Prostate gland (tissue), 2 donors: ENCODE data around the gene ATG4A.

ENCODE experiments used
- CTCF ChIP-seq, 4 experiments: fragments of 200-600 bp in 2 of 4; fragments of 450-650 bp in 2 of 4; sonication (generic) in 2 of 4; IDR thresholded peaks; 1 replicate in 3 of 4; 2 replicates in 1 of 4; pipeline ENCODE4 v1.5.1; 2016 to 2019; ENCODE audit warnings: antibody characterized with exemption in 4 of 4, mild to moderate bottlenecking in 2 of 4, moderate library complexity in 2 of 4
- POLR2A ChIP-seq: fragments of 450-650 bp; IDR thresholded peaks from one replicate; pipeline ENCODE4 v1.6.1; 2016; ENCODE audit warnings: antibody characterized with exemption, mild to moderate bottlenecking
- POLR2AphosphoS5 ChIP-seq: sonication (generic); formaldehyde crosslinking; IDR thresholded peaks from one replicate; pipeline ENCODE4 v1.6.1; 2017; ENCODE audit warnings: antibody characterized with exemption

GRCh38 chrX:108097380-108097779 is 5.8 kb downstream of the ATG4A start:
- no peak for TF ChIP-seq POLR2A
- TF ChIP-seq CTCF (IDR thresholded peaks at IDR 0.05): no peak
- no peak for TF ChIP-seq POLR2AphosphoS5
